HG03342 (cell line): ENCODE measurements around the gene MEOX1.

ENCODE experiments used
- ATAC-seq: cut with Tn5 transposase; IDR thresholded peaks from one replicate; pipeline ENCODE4 v1.9.1; 2021; ENCODE audit warnings: mild to moderate bottlenecking, moderate library complexity; ENCODE audit not compliant: unreplicated experiment

The MEOX1 gene

DNA sequence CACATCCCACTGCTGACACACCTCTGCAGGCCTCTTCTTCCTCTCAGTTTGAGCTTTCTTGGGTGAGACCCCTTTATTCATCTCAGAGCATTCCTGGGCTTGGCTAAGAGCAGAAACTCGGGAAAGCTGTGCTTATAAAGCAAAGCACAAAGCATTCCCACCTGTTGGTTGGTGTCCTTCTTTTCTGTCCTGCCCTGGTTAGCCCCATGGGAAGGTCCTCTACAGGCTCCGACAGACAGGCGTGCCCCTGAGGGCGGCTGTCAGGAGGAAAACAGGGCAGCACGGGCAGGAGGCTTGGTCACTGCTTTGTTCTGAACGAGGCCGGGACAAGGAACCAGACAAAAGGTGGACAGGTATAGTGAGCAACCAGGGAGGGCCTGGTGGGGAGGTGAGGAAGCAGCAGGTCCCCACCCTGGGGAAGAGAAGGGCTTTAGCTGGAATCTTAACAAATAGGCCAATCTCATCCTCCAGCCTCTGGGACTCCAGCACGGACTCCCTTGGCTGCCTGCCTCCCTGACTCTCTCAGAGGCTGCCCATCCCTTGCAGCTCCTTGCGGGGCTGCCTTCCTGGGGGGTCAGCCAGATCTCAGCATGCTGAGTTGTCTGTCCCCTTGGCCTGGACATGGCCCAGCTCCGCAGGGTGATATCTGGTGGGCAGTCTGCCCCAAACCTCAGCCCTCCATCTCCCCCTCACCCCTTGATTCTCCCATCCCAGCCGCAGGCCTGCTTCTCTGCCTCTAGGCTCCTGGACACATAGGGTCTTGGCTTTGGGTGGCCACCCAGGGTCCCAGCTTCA, 1.7 kb downstream of the MEOX1 start:
- ATAC-seq: no peak

DNA sequence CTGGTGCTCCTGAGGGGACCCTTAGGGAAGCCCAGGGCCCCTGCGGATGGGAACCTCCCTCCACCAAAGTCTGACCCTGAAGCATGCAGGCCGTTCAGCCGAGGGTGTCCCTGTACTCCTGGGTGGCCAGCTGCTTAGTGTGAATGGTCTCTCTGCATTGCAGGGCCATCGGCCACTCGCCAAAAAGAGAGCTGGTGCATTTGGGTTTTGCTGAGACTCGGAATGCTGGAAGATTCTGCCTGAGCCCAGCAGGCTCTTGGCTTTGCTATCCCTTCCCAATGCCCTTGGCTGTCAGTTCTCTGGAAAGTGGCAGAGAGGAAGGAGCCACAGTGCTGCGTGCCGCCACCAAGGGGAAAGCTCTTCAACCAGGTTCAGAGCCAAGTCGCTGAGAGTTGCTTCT, 2.8 kb downstream of the MEOX1 start:
- ATAC-seq: no peak

DNA sequence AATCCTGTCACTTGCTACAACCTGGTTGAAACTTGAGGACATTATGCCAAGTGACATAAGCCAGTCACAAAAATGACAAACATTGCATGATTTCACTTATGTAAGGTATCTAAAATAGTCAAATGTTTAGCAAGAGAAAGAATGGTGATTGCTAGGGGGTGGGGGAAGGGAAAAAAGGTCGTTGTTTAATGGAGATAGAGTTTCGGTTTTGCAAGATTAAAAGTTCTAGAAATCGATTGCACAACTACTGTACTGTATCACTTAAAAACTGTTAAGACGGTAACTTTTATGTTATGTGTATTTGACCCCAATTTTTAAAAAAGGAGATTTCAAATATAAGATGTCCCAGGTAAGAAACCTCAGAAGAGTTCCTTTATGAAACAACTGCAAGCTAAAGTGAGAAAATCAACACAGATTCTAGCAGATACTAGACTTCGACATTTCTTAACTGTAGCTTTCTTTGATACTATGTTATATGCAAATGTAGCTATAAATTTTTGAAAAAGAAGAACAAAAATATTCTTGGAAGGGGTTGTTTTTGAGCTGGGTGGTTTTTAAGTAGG, 5.9 kb downstream of the MEOX1 start:
- no peak for ATAC-seq

DNA sequence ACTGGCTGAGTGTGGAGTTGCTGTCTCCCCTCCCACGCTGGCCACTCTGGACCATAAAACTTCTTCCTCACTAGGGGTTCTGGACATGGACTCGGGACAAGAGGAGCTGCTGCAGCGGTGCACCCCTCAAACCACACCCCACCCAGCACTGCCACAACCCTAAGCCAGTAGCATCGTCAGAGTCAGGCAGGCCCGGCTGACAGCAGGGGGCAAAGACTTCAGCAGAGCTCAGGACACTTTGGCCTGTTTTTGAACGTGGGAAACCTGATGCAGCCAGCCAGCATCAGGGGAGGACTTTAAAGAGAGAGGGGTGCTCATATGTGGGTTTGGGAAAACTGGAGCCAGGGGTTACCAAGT, 9.6 kb downstream of the MEOX1 start:
- ATAC-seq: no peak

DNA sequence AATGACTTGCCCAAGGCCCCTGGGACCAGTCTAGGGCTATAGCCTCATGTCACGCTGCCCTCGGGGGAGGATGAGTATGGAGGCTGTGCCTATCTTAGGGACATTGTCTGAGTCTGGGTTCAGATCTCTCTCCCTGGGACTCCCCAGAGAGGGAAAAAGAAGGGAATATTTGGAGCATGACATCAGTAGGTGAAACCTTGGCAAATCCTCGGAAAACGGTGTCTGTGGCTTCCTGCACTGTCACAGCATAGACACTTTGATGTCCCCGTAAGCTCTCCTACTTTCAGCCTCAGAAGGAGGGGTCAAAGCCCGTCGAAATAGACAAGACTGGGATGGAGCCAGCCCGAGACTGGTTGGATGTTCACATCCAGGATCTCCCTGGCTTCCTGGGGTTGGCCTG, 11.3 kb downstream of the MEOX1 start:
- ATAC-seq: no peak

DNA sequence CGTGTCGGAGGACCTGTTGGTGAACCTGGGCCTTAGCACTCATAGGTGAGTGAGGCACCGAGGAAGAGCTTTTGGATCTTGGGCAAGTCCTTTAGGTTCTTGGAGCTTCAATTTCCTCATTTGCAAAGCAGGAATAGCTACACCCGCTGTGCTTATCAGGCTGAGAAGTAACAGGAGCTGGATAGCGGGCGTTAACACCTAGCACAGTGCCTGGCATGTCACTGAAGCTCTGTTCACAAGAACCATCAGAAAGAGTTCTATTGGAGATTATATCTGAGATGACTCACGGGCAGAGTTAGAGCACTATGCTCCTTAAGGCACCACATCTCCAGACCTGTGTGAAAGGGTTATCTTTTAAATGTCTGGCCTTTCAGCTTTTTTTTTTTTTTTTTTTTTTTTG, 12.8 kb downstream of the MEOX1 start:
- no peak for ATAC-seq

DNA sequence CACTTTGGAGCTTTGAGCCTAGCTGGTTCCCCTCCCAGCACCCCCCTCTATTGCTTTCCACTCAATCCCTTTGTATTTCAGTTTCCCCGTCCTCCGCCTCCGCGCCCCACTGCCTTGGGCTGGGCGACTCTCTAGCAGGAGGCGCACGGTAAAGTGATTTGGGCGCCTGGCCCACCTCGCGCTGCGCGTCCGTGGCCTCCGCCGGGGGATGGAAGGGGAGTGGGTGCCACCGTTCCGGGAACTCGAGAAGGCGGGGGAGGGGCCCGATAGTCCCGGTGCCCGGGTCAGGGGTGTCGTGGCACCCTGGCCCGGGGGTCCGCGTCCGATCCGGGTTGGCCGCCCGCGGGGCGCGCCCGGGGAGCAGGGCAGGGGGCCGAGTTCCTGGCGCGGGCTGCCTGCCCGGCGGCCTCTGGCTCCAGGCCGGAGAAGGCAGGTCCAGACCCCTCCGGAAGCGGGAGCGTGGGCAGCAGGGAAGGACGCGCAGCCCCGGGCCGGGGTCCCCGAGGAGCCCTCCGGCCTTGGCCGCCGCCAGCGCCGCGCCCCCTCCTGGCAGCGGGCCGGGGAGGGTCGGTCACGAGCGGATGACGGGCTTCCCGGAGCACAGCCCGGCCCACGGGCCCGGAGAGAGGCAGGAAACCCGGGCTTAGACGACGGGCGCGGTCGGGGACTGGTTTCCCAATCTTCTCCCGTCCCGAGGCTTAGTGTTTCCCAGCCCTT, 15.8 kb downstream of the MEOX1 start:
- no peak for ATAC-seq

DNA sequence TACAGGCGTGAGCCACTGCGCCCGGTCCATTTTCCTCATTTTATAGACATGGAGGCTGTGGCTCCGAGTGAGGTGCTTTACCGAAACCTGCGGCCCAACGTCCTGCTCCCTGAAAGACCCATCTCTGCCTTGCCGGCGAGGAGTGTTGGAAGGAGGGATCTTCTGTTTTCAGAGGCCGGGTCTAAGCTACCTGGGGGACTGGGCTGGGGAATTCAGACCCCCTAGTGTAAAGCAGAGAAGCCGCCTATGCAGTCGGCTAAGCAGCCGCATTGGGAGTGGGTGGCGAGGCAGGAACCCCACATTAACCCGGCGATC, 16.3 kb downstream of the MEOX1 start:
- ATAC-seq: no peak

DNA sequence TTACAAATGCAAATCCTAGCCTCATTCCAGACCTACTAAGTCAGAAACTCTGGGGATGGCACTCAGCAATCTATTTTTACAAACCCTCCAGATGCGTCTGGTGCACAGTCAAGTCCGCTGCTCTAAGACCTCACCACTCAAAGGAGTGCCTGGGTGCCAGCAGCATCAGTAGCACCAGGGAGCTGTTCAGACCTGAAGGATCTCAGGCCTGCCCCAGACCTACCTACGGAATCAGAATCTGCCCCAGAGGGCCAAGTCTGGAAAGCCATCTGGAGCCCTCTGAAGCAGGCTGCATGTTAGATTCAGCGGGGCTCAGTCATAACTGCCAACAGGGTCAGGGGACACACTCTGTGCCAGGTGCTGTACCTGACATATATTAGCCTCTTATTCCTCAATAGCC, 17.6 kb downstream of the MEOX1 start:
- no peak for ATAC-seq

DNA sequence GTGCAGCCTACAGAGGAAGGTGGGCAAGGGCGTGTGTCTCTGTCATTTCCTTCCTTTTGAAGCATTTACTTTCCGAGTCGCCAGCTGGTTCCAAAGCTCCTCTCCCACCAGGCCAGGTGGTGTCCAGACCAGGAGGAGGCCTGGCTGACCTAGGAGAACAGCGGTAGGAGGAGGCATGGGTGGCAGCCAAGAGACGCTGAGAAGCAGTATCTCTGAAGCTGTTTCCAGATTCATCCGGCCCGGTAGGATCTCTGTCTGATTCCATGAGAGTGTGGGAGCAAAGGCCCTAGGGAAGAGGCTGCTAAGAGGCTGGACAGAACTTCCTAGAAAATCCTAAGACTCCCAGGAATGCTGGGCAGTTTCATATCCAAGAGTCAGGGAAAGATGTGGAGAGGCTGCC, 20.3 kb downstream of the MEOX1 start:
- ATAC-seq: no peak

DNA sequence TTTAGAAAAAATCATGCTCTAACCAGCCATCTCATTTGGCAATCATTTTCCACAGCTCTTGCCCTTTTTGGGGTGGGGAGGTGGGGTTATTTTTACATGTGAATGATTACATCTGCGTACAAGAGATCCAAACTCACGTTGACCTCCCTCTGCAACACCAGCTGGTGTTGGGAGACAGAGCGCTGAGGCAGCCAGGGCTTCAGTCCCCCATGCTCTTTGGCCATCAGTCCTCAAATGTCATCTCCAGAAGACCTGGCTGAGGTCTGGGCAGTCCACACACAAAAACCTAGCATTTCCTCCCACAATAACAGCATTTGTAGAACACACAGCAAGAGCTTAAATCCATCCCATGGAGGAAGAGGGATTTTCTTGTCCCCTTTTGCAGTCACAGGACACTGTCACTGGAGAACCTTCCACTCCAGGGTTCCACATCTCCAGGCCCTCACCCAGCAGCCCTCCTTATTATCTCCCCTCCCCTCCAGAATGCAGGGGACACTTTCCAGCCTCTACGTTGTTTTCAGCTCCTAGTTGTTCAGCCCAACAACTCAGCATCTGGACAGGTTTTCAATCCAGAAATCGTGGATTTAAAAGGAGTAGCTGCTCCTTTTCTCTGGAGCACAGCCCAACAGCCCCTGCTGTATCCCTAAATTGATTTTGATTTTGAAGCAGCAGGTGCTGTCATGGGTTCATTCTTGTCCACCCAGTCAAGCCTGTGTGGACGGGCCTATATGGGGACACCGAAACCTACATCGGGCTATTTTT, 21.1 kb downstream of the MEOX1 start:
- ATAC-seq: no peak

DNA sequence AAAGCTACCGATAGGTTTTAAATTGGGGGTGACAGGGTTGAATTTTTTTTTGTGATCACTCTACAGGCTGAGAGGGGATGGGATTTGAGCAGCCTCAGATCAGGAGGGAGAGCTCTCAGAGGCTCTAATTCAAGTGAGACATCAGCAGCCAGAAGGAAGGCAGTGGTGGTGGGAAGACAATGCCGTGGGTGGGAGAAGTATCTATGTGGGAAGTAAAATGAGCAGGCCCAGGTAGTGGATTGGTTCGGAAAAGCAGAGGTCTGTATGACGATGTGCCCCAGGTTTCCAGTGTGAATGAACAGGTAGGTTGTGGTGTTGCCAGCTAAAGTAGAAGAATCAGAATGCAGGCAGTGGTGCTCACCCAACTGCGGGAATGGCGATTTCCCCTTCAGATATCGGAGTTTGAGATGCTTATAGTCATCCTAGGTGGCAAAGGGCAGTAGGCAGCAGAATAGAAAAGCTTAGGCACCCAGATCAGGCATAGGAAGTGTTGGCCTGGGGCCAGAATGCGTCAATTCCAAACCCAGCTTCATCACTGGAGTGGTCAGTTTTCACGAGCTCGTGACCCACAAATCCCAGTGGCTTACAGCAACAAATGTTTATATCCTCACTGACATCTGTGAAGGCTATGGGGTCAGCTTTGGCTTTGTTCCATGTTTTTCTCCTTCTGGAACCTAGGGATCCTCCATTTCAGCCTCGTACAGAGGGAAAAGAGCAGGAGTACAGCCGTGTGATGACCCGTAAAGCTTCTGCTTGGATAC, 24.0 kb downstream of the MEOX1 start:
- ATAC-seq: no peak

DNA sequence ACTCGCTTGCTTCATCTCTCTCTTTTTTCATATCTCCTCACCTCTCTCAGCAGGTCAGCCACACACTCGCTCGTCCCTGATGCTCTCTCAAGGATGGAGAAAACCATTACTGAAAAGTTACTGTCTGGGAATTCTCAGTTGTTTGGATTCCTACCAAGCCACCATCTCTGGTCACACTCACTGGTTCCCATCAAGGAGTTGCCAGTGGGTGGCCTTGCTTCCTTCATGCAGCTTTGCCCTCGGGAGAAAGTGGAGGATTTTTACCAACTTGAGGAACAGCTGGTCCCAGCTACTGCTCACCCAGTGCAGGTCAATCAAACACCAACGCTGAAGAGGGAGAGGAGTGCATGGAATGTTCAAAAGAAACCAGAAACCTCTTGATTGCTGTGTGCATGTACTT, 25.3 kb downstream of the MEOX1 start:
- no peak for ATAC-seq

DNA sequence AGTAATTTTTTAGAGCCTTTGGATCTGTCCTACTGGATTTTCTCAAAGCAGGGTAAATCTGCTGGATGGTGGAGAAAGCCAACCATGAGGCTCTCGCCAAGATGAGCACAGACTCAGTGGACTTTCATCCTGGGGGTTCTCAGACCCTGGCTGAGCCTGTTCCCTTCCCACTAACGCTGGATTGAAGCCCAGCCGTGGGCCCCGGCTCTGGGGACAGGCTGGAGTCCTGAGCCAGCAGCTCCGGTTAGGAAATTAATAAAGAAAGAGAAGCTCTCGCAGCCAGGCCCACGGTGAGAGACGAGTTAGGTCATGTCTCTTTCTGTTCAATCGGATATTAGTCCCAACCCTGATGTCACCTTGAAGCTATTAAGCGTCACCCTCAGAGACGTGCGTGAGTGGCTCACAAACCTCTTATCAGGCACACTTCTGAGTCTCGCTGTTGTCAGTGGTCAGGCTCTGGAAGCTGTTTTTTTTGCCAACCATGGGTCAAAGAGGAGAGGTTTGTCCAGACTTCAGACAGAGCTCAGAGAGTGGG, 27.1 kb downstream of the MEOX1 start:
- no peak for ATAC-seq

DNA sequence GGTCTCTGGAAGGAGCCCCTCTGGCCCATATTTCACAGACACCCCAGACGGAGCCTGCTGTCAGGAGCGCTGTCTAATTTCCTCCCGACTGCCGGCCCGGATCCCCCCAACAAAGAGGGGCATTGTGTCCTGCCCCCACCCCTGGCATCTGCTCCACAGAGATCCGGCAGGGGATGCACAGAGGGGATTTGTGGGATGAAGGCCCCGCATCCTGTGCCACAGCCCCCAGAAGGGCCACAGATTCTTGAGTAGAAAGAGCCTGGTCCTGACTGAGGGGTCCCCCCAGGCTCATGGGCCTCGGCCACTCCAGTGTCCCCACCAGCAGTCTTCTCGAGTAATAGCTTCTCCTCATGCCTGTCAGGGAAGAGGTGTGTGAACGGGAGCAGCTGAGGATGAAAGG, 29.5 kb downstream of the MEOX1 start:
- ATAC-seq: no peak

DNA sequence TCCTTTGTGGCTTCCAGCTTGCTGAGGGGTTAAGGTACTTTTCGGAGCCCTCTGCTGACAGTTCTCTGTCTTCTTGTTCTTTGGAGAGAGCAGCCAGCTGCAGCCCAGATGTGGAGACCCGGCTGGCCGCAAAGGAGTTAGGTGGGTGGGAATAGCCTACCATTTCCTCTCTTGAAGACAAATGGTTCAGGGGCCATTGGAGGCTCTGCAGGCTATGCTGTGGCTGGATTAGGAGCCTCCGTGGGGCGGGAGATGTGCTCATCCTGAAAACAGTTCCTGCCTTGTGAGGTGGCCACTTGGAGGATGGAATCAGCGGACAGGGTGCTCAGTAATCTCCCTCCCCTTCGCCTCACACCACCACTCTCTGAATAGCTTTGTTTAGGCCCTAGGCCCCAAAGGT, 30.3 kb downstream of the MEOX1 start:
- ATAC-seq: no peak

DNA sequence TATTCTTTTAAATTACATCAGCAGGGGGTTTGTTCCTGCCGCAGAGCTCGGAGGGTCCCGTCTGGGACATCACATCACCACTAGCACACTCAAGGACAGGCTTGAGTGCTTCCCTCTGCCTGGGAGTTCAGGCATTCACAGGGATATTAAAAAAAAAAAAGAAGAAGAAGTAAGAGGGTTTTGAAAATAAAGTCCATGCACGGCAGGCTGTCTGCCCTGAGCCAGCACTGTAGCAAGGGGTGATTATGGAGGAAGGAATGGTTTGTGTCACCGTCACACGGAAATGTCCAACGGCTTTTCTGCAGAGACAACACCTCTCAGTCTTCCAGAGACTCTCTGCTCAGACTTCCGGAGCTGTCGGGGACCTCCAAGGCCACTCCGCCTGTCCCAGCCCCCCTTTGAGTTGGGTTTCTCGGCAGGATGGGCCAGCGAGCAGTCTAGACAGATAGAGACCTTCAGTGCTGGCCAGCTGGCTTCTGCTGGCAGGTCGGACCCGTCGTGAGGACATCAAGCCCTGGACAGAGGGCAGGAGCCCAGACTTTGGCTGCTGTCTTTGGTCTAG, 33.6 kb downstream of the MEOX1 start:
- ATAC-seq: no peak

DNA sequence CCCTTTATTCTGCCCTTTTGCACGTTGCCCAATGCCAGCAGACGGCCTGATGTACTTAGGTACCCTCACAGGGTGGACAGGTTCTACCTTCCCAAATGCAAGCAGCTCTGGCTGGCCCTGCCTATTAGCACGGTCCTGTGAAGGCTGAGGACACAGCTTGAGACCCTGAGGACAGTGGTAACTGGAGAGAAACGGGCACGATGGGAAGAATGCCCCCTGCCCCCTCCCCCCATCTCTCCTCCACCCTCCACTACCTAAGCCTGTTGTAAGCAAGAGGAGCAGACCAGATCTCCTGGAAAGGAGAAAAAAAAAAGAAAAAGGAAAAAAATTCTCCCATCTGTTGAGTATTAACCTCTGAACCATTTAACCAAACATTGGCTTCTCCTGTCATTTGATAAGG, 34.1 kb downstream of the MEOX1 start:
- no peak for ATAC-seq

DNA sequence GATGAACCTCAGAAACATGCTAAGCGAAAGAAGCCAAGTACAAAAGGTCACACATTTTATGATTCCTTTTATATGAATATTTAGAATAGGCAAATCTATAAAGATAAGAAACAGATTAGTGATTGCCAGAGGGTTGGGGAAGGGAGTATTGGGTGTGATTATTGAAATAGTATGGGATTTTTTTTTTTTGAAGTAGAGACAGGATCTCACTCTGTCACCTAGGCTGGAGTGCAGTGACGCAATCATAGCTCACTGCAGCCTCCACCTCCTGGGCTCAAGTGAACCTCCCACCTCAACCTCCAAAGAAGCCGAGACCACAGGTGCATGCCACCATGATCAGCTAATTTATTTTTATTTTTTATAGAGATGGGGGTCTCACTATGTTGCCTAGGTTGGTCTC, 35.7 kb downstream of the MEOX1 start:
- no peak for ATAC-seq

DNA sequence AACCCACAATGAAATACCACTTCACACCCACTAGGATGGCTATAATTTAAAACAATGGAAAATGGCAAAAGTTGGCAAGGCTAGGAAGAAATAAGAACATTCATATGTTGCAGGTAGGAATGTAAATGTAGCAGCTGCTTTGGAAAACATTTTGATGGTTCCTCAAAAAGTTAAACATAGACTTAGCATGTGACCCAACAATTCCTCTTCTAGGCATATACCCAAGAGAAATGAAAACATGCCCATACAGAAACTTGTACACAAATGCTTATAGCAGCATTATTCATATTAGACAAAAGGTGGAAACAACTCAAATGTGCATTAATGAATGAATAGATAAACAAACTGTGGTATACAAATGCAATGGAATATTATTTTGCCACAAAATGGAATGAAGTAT, 36.1 kb downstream of the MEOX1 start:
- no peak for ATAC-seq

DNA sequence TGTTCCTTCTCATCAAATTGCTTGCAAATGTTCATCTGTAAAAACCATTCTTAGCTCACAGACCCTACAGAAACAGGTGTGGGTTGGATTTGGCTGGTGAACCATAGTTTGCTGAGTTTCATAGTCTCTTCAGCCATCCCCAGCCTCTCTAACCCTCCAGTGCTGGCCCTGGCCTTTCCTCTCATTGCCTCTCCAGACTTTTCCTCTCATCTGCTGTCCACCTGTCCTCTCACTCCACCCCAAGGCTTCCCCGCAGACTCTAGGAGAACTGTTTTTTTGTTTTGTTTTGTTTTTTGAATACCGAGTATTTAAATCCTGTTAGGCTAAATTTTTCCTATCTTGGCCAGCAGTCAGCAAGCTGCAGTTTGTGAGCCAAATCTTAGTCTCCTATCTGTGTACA, 41.1 kb downstream of the MEOX1 start:
- ATAC-seq: no peak
